Progenitor cell of endocrine pancreas (in vitro differentiated cells): ENCODE results near the gene IGFBP2. TPM values are rescaled to one million over a fixed set of nuclear protein-coding genes. Genes with fewer than 3 reads are reported as not detected.

ENCODE experiments used
- DNase-seq: peaks from one replicate; pipeline ENCODE4 v3.0.0; 2021; ENCODE audit warnings: low spot score; ENCODE audit not compliant: unreplicated experiment
- H3K27ac Mint-ChIP-seq: 2 replicates; pipeline ENCODE4 v1.8.0; 2021; ENCODE audit warnings: mild to moderate bottlenecking, moderate library complexity, mixed read lengths
- H3K27me3 Mint-ChIP-seq: 2 replicates; pipeline ENCODE4 v1.8.0; 2021; ENCODE audit warnings: mixed read lengths
- H3K36me3 Mint-ChIP-seq: 2 replicates; pipeline ENCODE4 v1.8.0; 2022; ENCODE audit warnings: mixed read lengths; ENCODE audit not compliant: insufficient read depth
- H3K4me1 Mint-ChIP-seq: 2 replicates; pipeline ENCODE4 v1.8.0; 2021; ENCODE audit warnings: low read depth, mixed read lengths
- H3K4me3 Mint-ChIP-seq: 2 replicates; pipeline ENCODE4 v1.8.0; 2021; ENCODE audit warnings: low read depth, mild to moderate bottlenecking, moderate library complexity, mixed read lengths
- H3K9me3 Mint-ChIP-seq: 2 replicates; pipeline ENCODE4 v1.8.0; 2021; ENCODE audit warnings: low read depth, mixed read lengths
- CTCF ChIP-seq: fragments of 200-600 bp; sonication (generic); IDR thresholded peaks from one replicate; pipeline ENCODE4 v1.5.0; 2021; ENCODE audit warnings: antibody characterized with exemption, mild to moderate bottlenecking; ENCODE audit not compliant: unreplicated experiment
- total RNA-seq: library from RNA; stranded (reverse); gene quantifications from 2 replicates; pipeline ENCODE4 v1.2.1, GENCODE V29; 2021

IGFBP2 gene
- total RNA-seq, 1 donor from 2014 or later, result 249 TPM

GRCh38 chr2:216687111-216687510 lies 53.9 kb downstream of the IGFBP2 start:
- Mint-ChIP-seq H3K27ac (no peak overlapping the region), H3K4me1 (peaks cover 26% of the 10 kb centered on the region), H3K9me3 (no peaks in the 10 kb centered on the region), H3K4me3 (no peak overlapping the region), H3K36me3 (no peaks in the 10 kb centered on the region), H3K27me3 (no peaks in the 10 kb centered on the region)
- TF ChIP-seq CTCF, result no peak
- DNase-seq, result no peak

- no peak for DNase-seq
- H3K36me3 Mint-ChIP-seq, result no peaks in the 10 kb centered on the region
- no peaks in the 10 kb centered on the region for H3K9me3 Mint-ChIP-seq
- H3K4me3 Mint-ChIP-seq, result no peak overlapping the region
- TF ChIP-seq CTCF, result peak; percentile 52
- peaks cover 28% of the 10 kb centered on the region for H3K4me1 Mint-ChIP-seq
- no peak overlapping the region for H3K27ac Mint-ChIP-seq
- no peaks in the 10 kb centered on the region for H3K27me3 Mint-ChIP-seq
Measured at GRCh38 chr2:216687646-216688045, 54.4 kb downstream of the IGFBP2 start.

GRCh38 chr2:216688731-216689340 lies 55.6 kb downstream of the IGFBP2 start:
- DNase-seq, result no peak
- no peak for TF ChIP-seq CTCF
- H3K27me3 Mint-ChIP-seq, result no peaks in the 10 kb centered on the region
- H3K36me3 Mint-ChIP-seq, result no peaks in the 10 kb centered on the region
- H3K4me1 Mint-ChIP-seq, result peaks cover 33% of the 10 kb centered on the region
- H3K4me3 Mint-ChIP-seq, result no peak overlapping the region
- H3K9me3 Mint-ChIP-seq, result no peaks in the 10 kb centered on the region
- no peak overlapping the region for H3K27ac Mint-ChIP-seq

DNA sequence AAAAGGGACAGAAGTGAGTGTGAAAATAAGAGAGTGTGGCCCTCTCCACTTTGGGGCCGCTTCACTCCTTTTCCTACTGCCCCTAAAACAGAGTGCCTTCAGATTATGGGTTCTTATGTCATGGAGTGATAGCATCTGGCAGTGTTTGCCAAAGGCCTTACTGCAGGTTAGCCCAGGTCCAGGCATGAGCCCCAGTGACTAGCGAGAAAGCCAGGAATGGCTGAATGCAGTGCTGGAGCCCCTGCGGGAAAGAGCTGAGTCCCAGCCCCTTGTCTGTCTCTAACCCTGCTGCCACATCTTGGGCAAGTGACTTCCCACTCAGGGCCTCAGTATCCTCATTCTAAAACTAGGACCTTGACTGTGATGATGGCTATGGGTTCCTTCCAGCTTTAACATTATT lies 56.2 kb downstream of the IGFBP2 start:
- Mint-ChIP-seq H3K36me3 (no peaks in the 10 kb centered on the region), H3K9me3 (no peaks in the 10 kb centered on the region), H3K27me3 (no peaks in the 10 kb centered on the region), H3K4me3 (no peak overlapping the region), H3K4me1 (peaks cover 32% of the 10 kb centered on the region), H3K27ac (no peak overlapping the region)
- no peak for DNase-seq
- no peak for TF ChIP-seq CTCF

DNA sequence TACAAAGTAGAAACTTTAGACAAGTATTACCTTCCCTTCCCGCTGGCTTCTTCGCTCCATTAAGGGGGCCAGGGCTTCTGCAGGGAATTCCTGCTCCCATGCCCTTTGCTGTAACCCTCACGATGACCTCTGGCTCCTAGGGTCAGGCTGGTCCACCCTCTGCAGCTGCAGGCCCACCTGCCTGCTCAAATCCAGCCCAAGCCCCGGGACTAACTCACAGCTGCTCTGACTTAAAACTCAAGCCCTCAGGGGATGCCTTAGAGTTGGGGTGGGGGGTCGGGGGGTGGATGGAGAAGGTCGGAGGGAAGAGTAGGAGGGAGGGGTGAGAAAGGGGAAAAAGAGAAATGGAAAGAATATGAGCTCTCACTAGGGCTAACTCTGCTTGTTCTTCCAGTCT lies 57.2 kb downstream of the IGFBP2 start:
- H3K27me3 Mint-ChIP-seq, result peaks cover 3% of the 10 kb centered on the region
- TF ChIP-seq CTCF, result no peak
- H3K4me1 Mint-ChIP-seq, result peaks cover 33% of the 10 kb centered on the region
- H3K9me3 Mint-ChIP-seq, result no peaks in the 10 kb centered on the region
- no peak for DNase-seq
- no peak overlapping the region for H3K4me3 Mint-ChIP-seq
- no peaks in the 10 kb centered on the region for H3K36me3 Mint-ChIP-seq
- H3K27ac Mint-ChIP-seq, result no peak overlapping the region
